Thoracic aorta (tissue), 2 donors: ENCODE measurements around the gene ARMCX2. TPM values are rescaled to one million over a fixed set of nuclear protein-coding genes. Genes with fewer than 3 reads are reported as not detected.

Experiments used
- ATAC-seq: fragments of 150-250 bp; one replicate; pipeline ENCODE4 v1.8.0; 2017; ENCODE audit warnings: low read depth; ENCODE audit not compliant: insufficient number of reproducible peaks, low FRiP score
- DNase-seq: peaks from one replicate; pipeline ENCODE4 v3.0.0-alpha.2; 2020; ENCODE audit warnings: low spot score
- H3K27ac ChIP-seq, 2 donors: fragments of 200-600 bp; sonication (generic); 1 replicate in 1 of 2; 2 replicates in 1 of 2; pipeline ENCODE4 v1.5.1; 2016; ENCODE audit warnings: mild to moderate bottlenecking in 2 of 2, moderate library complexity in 2 of 2
- H3K27me3 ChIP-seq: fragments of 200-600 bp; sonication (generic); replicated peaks from 2 replicates; pipeline ENCODE4 v1.6.0; 2016; ENCODE audit warnings: mild to moderate bottlenecking; ENCODE audit not compliant: insufficient read depth
- H3K36me3 ChIP-seq: fragments of 200-600 bp; sonication (generic); one replicate; pipeline ENCODE4 v1.5.1; 2016
- H3K4me1 ChIP-seq, 2 donors: fragments of 200-600 bp; sonication (generic); 1 replicate in 1 of 2; 2 replicates in 1 of 2; pipeline versions ENCODE4 v1.5.1 to v1.6.0; 2016; ENCODE audit warnings: low read depth in 2 of 2, mild to moderate bottlenecking in 1 of 2; ENCODE audit not compliant: control insufficient read depth in 1 of 2
- H3K4me3 ChIP-seq: fragments of 200-600 bp; sonication (generic); 2 replicates; pipeline ENCODE4 v1.5.1; 2016; ENCODE audit warnings: mild to moderate bottlenecking
- H3K9me3 ChIP-seq: fragments of 200-600 bp; sonication (generic); 2 replicates; pipeline ENCODE4 v1.5.1; 2016
- total RNA-seq, 2 donors: library from RNA; depleted of rRNA; stranded (reverse); fragments of >200 nt; gene quantifications; one replicate each; pipeline versions ENCODE4 v1.1.0 to v1.2.3, GENCODE V29; 2016
- TF ChIP-seq, protein P1 (sequence below): fragments of 200-600 bp; sonication (generic); IDR thresholded peaks from one replicate; pipeline ENCODE4 v1.5.1; 2019; ENCODE audit warnings: antibody characterized with exemption

ARMCX2 gene
- total RNA-seq, 2 donors from 2014 or later, result 36.0 to 39.0 TPM

- Histone ChIP-seq H3K4me3 (no peak overlapping the region), H3K27ac (no peak overlapping the region), H3K36me3 (no peaks in the 10 kb centered on the region), H3K9me3 (no peaks in the 10 kb centered on the region), H3K27me3 (no peaks in the 10 kb centered on the region), H3K4me1 (no peaks in the 10 kb centered on the region)
- TF ChIP-seq, protein P1, sequence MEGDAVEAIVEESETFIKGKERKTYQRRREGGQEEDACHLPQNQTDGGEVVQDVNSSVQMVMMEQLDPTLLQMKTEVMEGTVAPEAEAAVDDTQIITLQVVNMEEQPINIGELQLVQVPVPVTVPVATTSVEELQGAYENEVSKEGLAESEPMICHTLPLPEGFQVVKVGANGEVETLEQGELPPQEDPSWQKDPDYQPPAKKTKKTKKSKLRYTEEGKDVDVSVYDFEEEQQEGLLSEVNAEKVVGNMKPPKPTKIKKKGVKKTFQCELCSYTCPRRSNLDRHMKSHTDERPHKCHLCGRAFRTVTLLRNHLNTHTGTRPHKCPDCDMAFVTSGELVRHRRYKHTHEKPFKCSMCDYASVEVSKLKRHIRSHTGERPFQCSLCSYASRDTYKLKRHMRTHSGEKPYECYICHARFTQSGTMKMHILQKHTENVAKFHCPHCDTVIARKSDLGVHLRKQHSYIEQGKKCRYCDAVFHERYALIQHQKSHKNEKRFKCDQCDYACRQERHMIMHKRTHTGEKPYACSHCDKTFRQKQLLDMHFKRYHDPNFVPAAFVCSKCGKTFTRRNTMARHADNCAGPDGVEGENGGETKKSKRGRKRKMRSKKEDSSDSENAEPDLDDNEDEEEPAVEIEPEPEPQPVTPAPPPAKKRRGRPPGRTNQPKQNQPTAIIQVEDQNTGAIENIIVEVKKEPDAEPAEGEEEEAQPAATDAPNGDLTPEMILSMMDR, result no peak
- DNase-seq (no peak), ATAC-seq (no peak)
These were observed 17.6 kb downstream of the ARMCX2 start for GRCh38 chrX:101642093-101642492.

- Histone ChIP-seq H3K4me1 (no peaks in the 10 kb centered on the region), H3K36me3 (no peaks in the 10 kb centered on the region), H3K27ac (no peak overlapping the region), H3K4me3 (no peak overlapping the region), H3K27me3 (no peaks in the 10 kb centered on the region), H3K9me3 (no peaks in the 10 kb centered on the region)
- DNase-seq, result no peak
- ATAC-seq, result no peak
- TF ChIP-seq, protein P1, result no peak
These were observed 20.1 kb downstream of the ARMCX2 start for GRCh38 chrX:101639583-101639982.

GRCh38 chrX:101619364-101619763 is 40.3 kb downstream of the ARMCX2 start:
- Histone ChIP-seq H3K27ac (no peak overlapping the region), H3K4me1 (peaks cover 0 to 10% of the 10 kb centered on the region in 2 donors), H3K27me3 (no peaks in the 10 kb centered on the region), H3K4me3 (no peak overlapping the region), H3K9me3 (no peaks in the 10 kb centered on the region), H3K36me3 (no peaks in the 10 kb centered on the region)
- no peak for ATAC-seq
- TF ChIP-seq, protein P1, result no peak
- no peak for DNase-seq

- peak; percentile 54 for ATAC-seq
- DNase-seq, result no peak
- H3K27me3 ChIP-seq, result no peaks in the 10 kb centered on the region
- H3K4me3 ChIP-seq, result peak within 1 kb of the TSS; percentile 82
- H3K4me1 ChIP-seq, result peaks cover 0 to 6% of the 10 kb centered on the region in 2 donors
- TF ChIP-seq, protein P1, result peak; percentile 23
- H3K9me3 ChIP-seq, result no peaks in the 10 kb centered on the region
- H3K36me3 ChIP-seq, result no peaks in the 10 kb centered on the region
- H3K27ac ChIP-seq, result peak within 1 kb of the TSS; percentile 3 to 60
These were observed 42.1 kb downstream of the ARMCX2 start, which contains the start of gene ARMCX6 for GRCh38 chrX:101617211-101618191. Gene ARMCX6 (minus strand): TSS chrX:101618000. CDS start chrX:101616620, 1,380 bp downstream.

- ATAC-seq (no peak), DNase-seq (no peak)
- Histone ChIP-seq H3K9me3 (no peaks in the 10 kb centered on the region), H3K4me1 (no peaks in the 10 kb centered on the region), H3K4me3 (no peak overlapping the region), H3K36me3 (no peaks in the 10 kb centered on the region), H3K27me3 (no peaks in the 10 kb centered on the region), H3K27ac (no peak overlapping the region)
- TF ChIP-seq, protein P1, result no peak
These were observed 53.9 kb downstream of the ARMCX2 start for GRCh38 chrX:101605728-101606127.
